K562 (cell line): Measurements from ENCODE around the gene TNFRSF18. TPM values are rescaled to one million over a fixed set of nuclear protein-coding genes. Genes with fewer than 3 reads are reported as not detected.

Source experiments
- COPS2 ChIP-seq: fragments of 450-650 bp; conservative IDR thresholded peaks from 2 replicates; pipeline ENCODE4 v1.6.1; 2016; ENCODE audit warnings: mild to moderate bottlenecking, moderate library complexity
- EP300 ChIP-seq: IDR thresholded peaks from 2 replicates; pipeline ENCODE4 v1.6.1; 2012; ENCODE audit warnings: low read length, improper control_type of control experiment
- ETS1 ChIP-seq: conservative IDR thresholded peaks from 2 replicates; pipeline ENCODE4 v1.6.1; 2011; ENCODE audit warnings: low read depth, mild to moderate bottlenecking, low read length; ENCODE audit not compliant: control insufficient read depth
- FOXJ3 ChIP-seq: sonication (generic); formaldehyde crosslinking; IDR thresholded peaks from 2 replicates; pipeline ENCODE4 v1.4.0; 2020; ENCODE audit warnings: mild to moderate bottlenecking, missing genetic modification reagents
- ID3 ChIP-seq, 2 experiments: fragments of 250-450 bp in 1 of 2; fragments of 450-650 bp in 1 of 2; sonication (Bioruptor Pico) in 1 of 2; IDR thresholded peaks; 2 replicates each; pipeline versions ENCODE4 v1.6.1 to v1.8.0; 2016 to 2021; ENCODE audit warnings: mild to moderate bottlenecking in 2 of 2, moderate library complexity in 2 of 2, missing compliant biosample characterization in 1 of 2, missing genetic modification characterization in 1 of 2
- MGA ChIP-seq: fragments of 450-650 bp; IDR thresholded peaks from 2 replicates; pipeline ENCODE4 v1.6.1; 2016; ENCODE audit warnings: mild to moderate bottlenecking, moderate library complexity
- MITF ChIP-seq: IDR thresholded peaks from 2 replicates; pipeline ENCODE4 v1.6.1; 2014; ENCODE audit warnings: antibody characterized with exemption
- SAP30 ChIP-seq: fragments of 200-600 bp; sonication (generic); IDR thresholded peaks from 2 replicates; pipeline ENCODE4 v1.6.1; 2012; ENCODE audit warnings: borderline replicate concordance, low read depth, mild to moderate bottlenecking, moderate library complexity, low read length, control low read depth, inconsistent platforms; ENCODE audit not compliant: insufficient read depth, poor library complexity, severe bottlenecking
- THRA ChIP-seq: fragments of 450-650 bp; IDR thresholded peaks from 2 replicates; pipeline ENCODE4 v1.6.1; 2017; ENCODE audit warnings: mild to moderate bottlenecking, moderate library complexity
- ZNF384 ChIP-seq: IDR thresholded peaks from 2 replicates; pipeline ENCODE4 v1.6.1; 2012; ENCODE audit warnings: low read depth, low read length, improper control_type of control experiment
- polyA plus RNA-seq, 8 experiments: library from polyadenylated mRNA; depleted of rRNA in 4 of 8; stranded (reverse) in 5 of 8; unstranded in 3 of 8; fragments of >200 nt; fragmentation: Nextera tagmentation in 2 of 8; fragmentation: Illumina TruSeq in 1 of 8; extraction: Ambion mirVana in 2 of 8; extraction: Trizol in 1 of 8; gene quantifications; 2 replicates each; pipeline versions ENCODE4 v1.2.1 to v1.2.3, GENCODE V29; 2011 to 2014; ENCODE audit warnings: inconsistent platforms in 1 of 8, missing spikeins in 1 of 8
- total RNA-seq, 7 experiments: library from RNA; depleted of rRNA in 6 of 7; stranded (reverse); fragments of >200 nt in 6 of 7; fragmentation: Illumina TruSeq in 2 of 7; extraction: Trizol in 2 of 7; gene quantifications; 2 replicates each; pipeline versions ENCODE4 v1.2.1 to v1.2.3, GENCODE V29; 2011 to 2021; ENCODE audit warnings: low replicate concordance in 1 of 7

TNFRSF18 gene
- total and polyA plus RNA-seq, 9 of the 15 experiments (the other 6 are each of a cell fraction or from before 2014, with no cell fraction given), result 0.24 to 0.27 TPM; not detected in 7

GRCh38 chr1:1232208-1232795 lies 25.9 kb upstream of the TNFRSF18 start, which contains the start of gene B3GALT6 (continued):
- TF ChIP-seq MITF (no peak), ID3 (CRISPR knock-in tag; IDR thresholded peaks at IDR 0.05) (no peak), ID3 (tag; IDR thresholded peaks at IDR 0.05) (peak; percentile 79; the same call in 1 of the 2 replicates), THRA (no peak), SAP30 (no peak), FOXJ3 (no peak), COPS2 (no peak), ZNF384 (no peak), MGA (peak; percentile 60; the same call in 1 of the 2 replicates), ETS1 (peak; percentile 22; the same call in 1 of the 2 replicates), EP300 (no peak)
